ENCODE measurements around the gene CACHD1.
A peak's percentile ranks its signal among the peaks of the same experiment; 100 is the strongest.
"Not testable (repeated sequence)": the region's sequence is repeated elsewhere in the genome, so short reads cannot be mapped to it uniquely, and the experiment has no call there.

Gene CACHD1

GRCh38 chr1:64597113-64597512, 127.2 kb downstream of the CACHD1 start:
- no peaks in the 10 kb centered on the region for H3K27me3 Mint-ChIP-seq

DNA sequence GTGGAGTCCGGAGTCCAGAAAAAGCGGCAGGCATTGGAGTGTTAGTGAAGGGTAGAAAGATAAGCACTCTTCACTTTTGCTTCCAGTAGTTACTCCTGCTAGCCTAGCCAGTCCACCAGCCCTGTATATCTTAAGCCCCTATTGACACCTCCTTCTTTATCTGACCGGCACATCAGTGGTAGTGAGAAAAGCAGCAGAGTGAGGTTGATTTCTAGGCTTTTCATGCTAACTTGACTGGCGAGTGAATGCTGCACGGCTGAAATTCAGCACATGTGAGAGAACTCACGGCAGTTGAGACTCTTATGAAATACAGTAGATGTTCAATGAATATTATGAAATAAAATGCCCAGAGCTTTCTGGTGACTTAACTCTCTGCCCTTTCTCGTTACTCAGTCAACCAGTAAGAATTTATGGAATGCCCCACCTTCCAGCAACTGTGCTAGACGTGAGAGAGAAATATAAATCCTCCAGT, 128.2 kb downstream of the CACHD1 start:
- H3K27me3 Mint-ChIP-seq: no peaks in the 10 kb centered on the region
- H3K4me3 Mint-ChIP-seq: no peak overlapping the region
- H3K4me1 Mint-ChIP-seq: no peaks in the 10 kb centered on the region
- H3K9me3 Mint-ChIP-seq: no peaks in the 10 kb centered on the region
- H3K27ac Mint-ChIP-seq: no peak overlapping the region
- H3K36me3 Mint-ChIP-seq: no peaks in the 10 kb centered on the region

More at GRCh38 chr1:64597113-64597512, 127.2 kb downstream of the CACHD1 start:
- Mint-ChIP-seq H3K9me3 (no peaks in the 10 kb centered on the region), H3K4me1 (no peaks in the 10 kb centered on the region), H3K36me3 (no peaks in the 10 kb centered on the region), H3K4me3 (no peak overlapping the region), H3K27ac (no peak overlapping the region)

DNA sequence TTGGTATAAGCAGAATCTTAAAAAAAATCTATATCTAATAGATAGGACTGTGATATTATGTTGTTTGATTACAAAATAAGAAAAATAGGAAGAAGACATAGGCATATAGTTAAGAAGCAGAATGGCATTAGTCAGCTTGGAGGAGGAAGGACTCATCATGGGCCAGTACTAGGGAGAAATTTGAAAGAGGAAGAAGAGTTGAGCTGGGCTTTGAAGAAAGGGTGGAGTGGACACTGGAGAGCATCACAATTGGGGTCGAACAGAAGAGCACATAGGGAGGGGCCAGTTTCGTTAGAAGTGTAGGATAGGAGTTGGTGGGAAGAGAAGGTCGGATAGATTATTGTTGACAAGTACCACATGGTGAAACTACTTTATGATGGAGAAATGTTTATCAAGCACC, 129.3 kb downstream of the CACHD1 start:
- Mint-ChIP-seq H3K9me3 (no peaks in the 10 kb centered on the region), H3K27me3 (no peaks in the 10 kb centered on the region), H3K27ac (no peak overlapping the region), H3K4me1 (no peaks in the 10 kb centered on the region), H3K36me3 (no peaks in the 10 kb centered on the region), H3K4me3 (no peak overlapping the region)

- Mint-ChIP-seq H3K27me3 (no peaks in the 10 kb centered on the region), H3K4me1 (no peaks in the 10 kb centered on the region), H3K36me3 (no peaks in the 10 kb centered on the region), H3K4me3 (no peak overlapping the region), H3K9me3 (no peaks in the 10 kb centered on the region), H3K27ac (no peak overlapping the region)
Measured at GRCh38 chr1:64601207-64601606, 131.3 kb downstream of the CACHD1 start.

DNA sequence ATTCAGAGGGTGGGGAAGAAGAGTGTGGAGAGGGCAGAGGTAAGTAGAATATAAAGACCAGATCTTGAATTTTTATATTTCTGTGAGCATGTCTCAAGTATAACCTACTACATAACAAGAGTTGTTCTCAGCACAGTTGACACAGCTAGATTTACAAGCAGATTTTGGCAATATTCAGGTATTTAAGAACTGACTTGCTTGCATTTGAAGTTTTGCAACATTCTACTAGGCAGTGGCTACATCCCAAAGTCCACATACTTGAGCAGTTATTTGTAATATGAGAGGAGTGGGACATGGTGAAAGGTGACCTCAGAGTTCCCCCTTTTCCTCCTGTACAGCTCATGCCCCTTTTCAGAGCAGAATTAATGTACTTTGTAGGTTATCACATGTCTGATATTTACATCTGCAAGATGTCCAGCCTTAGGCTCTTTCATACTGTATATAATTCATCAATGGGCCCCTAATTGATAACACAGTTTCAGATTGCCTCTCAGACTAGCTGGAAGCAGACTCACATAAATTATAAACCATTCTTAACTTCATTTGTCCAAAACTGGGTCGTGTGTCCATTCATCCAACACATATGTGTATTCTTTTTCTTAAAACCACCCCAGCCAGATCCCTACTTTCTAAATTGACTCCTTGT, 138.2 kb downstream of the CACHD1 start:
- H3K36me3 Mint-ChIP-seq: peaks cover 8% of the 10 kb centered on the region
- H3K9me3 Mint-ChIP-seq: no peaks in the 10 kb centered on the region
- no peaks in the 10 kb centered on the region for H3K27me3 Mint-ChIP-seq
- H3K4me3 Mint-ChIP-seq: no peak overlapping the region
- H3K4me1 Mint-ChIP-seq: no peaks in the 10 kb centered on the region
- no peak overlapping the region for H3K27ac Mint-ChIP-seq

DNA sequence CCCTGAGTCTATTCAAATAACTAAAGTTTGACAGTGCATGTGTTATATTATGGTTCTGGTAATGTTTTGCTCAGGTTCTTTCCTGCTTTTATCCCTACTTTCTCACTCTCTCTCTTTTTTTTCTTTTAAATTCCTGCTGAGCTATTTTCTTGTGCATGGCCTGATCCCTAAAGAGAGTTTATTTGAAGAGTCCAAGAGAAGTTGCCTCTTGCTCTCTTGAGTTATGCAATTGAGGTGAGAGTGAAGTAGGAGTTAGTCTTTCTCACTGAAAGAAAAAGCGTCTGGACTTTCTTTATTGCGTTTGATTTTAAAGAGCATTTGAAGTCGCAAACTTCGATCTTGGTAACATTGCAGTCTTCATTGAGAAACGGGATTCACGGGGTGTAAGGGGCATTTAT, 138.7 kb downstream of the CACHD1 start:
- Mint-ChIP-seq H3K9me3 (no peaks in the 10 kb centered on the region), H3K4me1 (no peaks in the 10 kb centered on the region), H3K36me3 (peaks cover 8% of the 10 kb centered on the region), H3K27ac (no peak overlapping the region), H3K27me3 (no peaks in the 10 kb centered on the region), H3K4me3 (no peak overlapping the region)

DNA sequence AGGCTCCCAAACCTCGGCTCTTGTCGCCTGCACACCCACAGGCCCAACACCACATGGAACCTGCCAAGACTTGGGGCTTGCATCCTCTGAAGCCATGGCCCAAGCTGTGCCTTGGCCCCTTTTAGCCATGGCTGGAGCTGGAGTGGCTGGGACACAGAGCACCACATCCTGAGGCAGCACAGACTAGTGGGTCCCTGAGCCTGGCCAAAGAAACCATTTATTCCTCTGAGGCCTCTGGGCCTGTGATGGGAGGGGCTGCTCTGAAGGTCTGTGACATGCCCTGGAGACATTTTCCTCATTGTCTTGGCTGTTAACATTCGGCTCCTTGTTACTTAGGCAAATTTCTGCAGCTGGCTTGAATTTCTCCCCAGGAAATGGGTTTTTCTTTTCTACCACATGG, 141.0 kb downstream of the CACHD1 start:
- H3K27ac Mint-ChIP-seq, H3K27me3 Mint-ChIP-seq, H3K4me3 Mint-ChIP-seq, H3K9me3 Mint-ChIP-seq, H3K36me3 Mint-ChIP-seq, H3K4me1 Mint-ChIP-seq: not testable (repeated sequence)

- H3K27me3 Mint-ChIP-seq: peaks cover 2% of the 10 kb centered on the region
- H3K9me3 Mint-ChIP-seq: peaks cover 5% of the 10 kb centered on the region
- peaks cover 6% of the 10 kb centered on the region for H3K36me3 Mint-ChIP-seq
- peaks cover 12% of the 10 kb centered on the region for H3K4me1 Mint-ChIP-seq
- H3K4me3 Mint-ChIP-seq: no peak overlapping the region
- no peak overlapping the region for H3K27ac Mint-ChIP-seq
Measured at GRCh38 chr1:64616039-64616438, 146.1 kb downstream of the CACHD1 start.

- Mint-ChIP-seq H3K4me3 (no peak overlapping the region), H3K36me3 (no peaks in the 10 kb centered on the region), H3K27ac (no peak overlapping the region), H3K27me3 (no peaks in the 10 kb centered on the region), H3K4me1 (no peaks in the 10 kb centered on the region), H3K9me3 (no peaks in the 10 kb centered on the region)
Measured at GRCh38 chr1:64623750-64624191, 153.8 kb downstream of the CACHD1 start.

DNA sequence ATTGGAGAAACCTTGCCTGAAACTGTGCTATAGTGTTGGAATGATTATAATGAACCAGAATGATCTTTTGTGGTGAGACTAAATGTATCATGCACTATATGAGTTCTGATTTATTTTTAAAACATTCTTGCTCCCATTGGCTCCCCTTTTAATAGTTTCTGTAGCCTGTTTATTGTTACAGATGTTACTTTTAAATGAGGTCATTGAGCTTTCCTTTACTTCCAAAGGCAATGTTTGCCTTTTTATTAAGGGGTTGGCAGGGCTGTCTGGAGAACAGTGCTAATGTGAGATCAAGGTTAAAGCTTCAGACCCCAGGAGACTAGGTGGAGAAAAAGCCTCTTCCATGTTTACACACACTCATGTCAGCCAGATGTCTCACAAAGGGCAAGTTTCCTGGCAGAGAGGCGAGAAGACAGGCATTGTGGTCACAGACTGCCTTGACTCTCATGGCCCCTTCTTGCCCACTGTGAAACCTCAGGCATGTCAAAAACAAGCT, 154.3 kb downstream of the CACHD1 start:
- Mint-ChIP-seq H3K27ac (no peak overlapping the region), H3K4me1 (no peaks in the 10 kb centered on the region), H3K36me3 (no peaks in the 10 kb centered on the region), H3K9me3 (no peaks in the 10 kb centered on the region), H3K27me3 (no peaks in the 10 kb centered on the region), H3K4me3 (no peak overlapping the region)

- Mint-ChIP-seq H3K9me3 (no peaks in the 10 kb centered on the region), H3K27me3 (no peaks in the 10 kb centered on the region), H3K36me3 (no peaks in the 10 kb centered on the region), H3K27ac (no peak overlapping the region), H3K4me1 (peaks cover under 1% of the 10 kb centered on the region), H3K4me3 (no peak overlapping the region)
Measured at GRCh38 chr1:64624808-64625207, 154.9 kb downstream of the CACHD1 start.

DNA sequence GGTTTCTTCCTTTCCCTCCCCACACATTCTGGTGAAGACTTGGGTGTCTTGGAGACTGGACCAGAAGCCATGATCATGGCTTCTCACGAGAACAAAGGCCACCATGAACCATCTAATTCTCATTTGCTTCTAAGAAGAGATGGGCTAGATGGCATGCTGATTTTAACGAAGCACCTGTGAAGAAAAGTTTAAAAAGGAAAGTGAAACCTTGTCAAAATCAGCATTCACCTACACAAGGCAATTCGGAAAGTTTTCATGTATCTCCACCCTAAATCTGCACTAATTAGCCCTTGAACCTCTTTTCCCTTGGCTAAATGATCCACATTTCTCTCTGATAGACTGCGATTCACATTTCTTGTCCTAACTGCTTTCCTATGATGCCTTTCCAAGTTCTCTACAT, 160.7 kb downstream of the CACHD1 start:
- no peaks in the 10 kb centered on the region for H3K9me3 Mint-ChIP-seq
- no peaks in the 10 kb centered on the region for H3K36me3 Mint-ChIP-seq
- H3K27me3 Mint-ChIP-seq: no peaks in the 10 kb centered on the region
- no peak overlapping the region for H3K27ac Mint-ChIP-seq
- peaks cover 19% of the 10 kb centered on the region for H3K4me1 Mint-ChIP-seq
- H3K4me3 Mint-ChIP-seq: peak overlapping the region; percentile 53

GRCh38 chr1:64631346-64632034, 161.6 kb downstream of the CACHD1 start:
- no peaks in the 10 kb centered on the region for H3K27me3 Mint-ChIP-seq
- H3K27ac Mint-ChIP-seq: no peak overlapping the region
- H3K4me3 Mint-ChIP-seq: peak overlapping the region; percentile 53
- no peaks in the 10 kb centered on the region for H3K9me3 Mint-ChIP-seq
- peaks cover 19% of the 10 kb centered on the region for H3K4me1 Mint-ChIP-seq
- no peaks in the 10 kb centered on the region for H3K36me3 Mint-ChIP-seq

GRCh38 chr1:64632936-64633335, 163.0 kb downstream of the CACHD1 start:
- H3K9me3 Mint-ChIP-seq: no peaks in the 10 kb centered on the region
- H3K4me3 Mint-ChIP-seq: no peak overlapping the region
- H3K4me1 Mint-ChIP-seq: peaks cover 19% of the 10 kb centered on the region
- H3K27me3 Mint-ChIP-seq: no peaks in the 10 kb centered on the region
- H3K27ac Mint-ChIP-seq: no peak overlapping the region
- H3K36me3 Mint-ChIP-seq: no peaks in the 10 kb centered on the region

DNA sequence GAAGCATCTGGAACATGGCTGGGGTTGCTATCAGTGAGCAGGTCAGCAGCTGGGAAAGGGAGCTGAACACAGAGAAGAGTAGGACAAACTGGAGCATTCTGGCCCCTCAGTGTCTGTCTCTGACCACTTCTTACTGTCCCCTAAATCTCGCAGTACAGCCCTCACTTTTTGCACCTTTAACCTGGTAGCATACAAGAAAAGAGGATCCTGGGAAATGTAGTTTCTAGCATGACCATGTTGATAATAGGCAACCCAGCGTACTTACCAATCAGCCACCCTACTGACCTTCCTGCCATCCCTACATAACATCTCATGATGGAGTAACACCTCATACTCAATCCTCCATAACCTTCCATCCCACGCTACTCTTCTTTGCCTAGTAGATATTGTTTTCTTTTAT, 175.8 kb downstream of the CACHD1 start:
- Mint-ChIP-seq H3K27ac (no peak overlapping the region), H3K27me3 (no peaks in the 10 kb centered on the region), H3K9me3 (no peaks in the 10 kb centered on the region), H3K36me3 (no peaks in the 10 kb centered on the region), H3K4me1 (no peaks in the 10 kb centered on the region), H3K4me3 (no peak overlapping the region)

DNA sequence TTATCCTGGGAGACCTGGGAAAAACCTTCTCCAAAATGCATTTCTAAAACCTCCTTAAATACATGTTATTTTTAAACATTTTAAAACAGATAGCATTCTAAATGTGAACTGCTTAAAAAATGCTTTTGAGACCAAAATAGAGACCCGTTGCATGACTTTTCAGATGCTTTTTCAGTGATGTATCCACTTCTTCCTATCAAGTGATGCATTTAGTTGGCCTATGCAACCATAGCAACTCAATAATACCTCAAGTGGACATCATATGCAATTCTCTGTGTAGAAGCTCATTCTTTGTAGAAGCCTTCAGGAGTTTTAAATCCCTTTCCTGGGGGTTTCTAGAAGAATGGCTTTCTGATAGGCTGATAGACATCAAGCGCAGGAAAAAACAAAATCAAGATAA, 180.5 kb downstream of the CACHD1 start:
- peaks cover 3% of the 10 kb centered on the region for H3K27me3 Mint-ChIP-seq
- H3K27ac Mint-ChIP-seq: no peak overlapping the region
- H3K4me3 Mint-ChIP-seq: no peak overlapping the region
- H3K36me3 Mint-ChIP-seq: peaks cover 2% of the 10 kb centered on the region
- no peaks in the 10 kb centered on the region for H3K4me1 Mint-ChIP-seq
- H3K9me3 Mint-ChIP-seq: no peaks in the 10 kb centered on the region
